Lung (tissue), 12 donors: ENCODE data around the gene SLC27A3. TPM values are rescaled to one million over a fixed set of nuclear protein-coding genes. Genes with fewer than 3 reads are reported as not detected.

Experiments
- ATAC-seq: fragments of 200-7000 bp; cut with Tn5 transposase; one replicate; pipeline ENCODE4 v1.9.1; 2020; ENCODE audit warnings: moderate number of reproducible peaks; ENCODE audit not compliant: insufficient read depth, low FRiP score
- DNase-seq, 3 donors: peaks; one replicate each; pipeline ENCODE4 v3.0.0-alpha.2; 2013 to 2017
- H3K27ac ChIP-seq, 2 donors: one replicate each; pipeline ENCODE4 v1.5.1; 2013; ENCODE audit warnings: mild to moderate bottlenecking in 2 of 2, moderate library complexity in 2 of 2, control low read depth in 1 of 2, inconsistent platforms in 1 of 2, low read depth in 1 of 2, low read length in 1 of 2
- H3K27me3 ChIP-seq, 3 donors: one replicate each; pipeline ENCODE4 v1.5.1; 2013; ENCODE audit warnings: low read length in 2 of 3; ENCODE audit not compliant: control insufficient read depth in 3 of 3, insufficient read depth in 3 of 3
- H3K36me3 ChIP-seq, 4 donors: one replicate each; pipeline ENCODE4 v1.5.1; 2013; ENCODE audit warnings: low read length in 4 of 4, mild to moderate bottlenecking in 1 of 4, moderate library complexity in 1 of 4; ENCODE audit not compliant: control insufficient read depth in 4 of 4, insufficient read depth in 4 of 4
- H3K4me1 ChIP-seq, 5 donors: one replicate each; pipeline ENCODE4 v1.5.1; 2013; ENCODE audit warnings: low read length in 5 of 5, mild to moderate bottlenecking in 2 of 5, moderate library complexity in 1 of 5; ENCODE audit not compliant: control insufficient read depth in 5 of 5, insufficient read depth in 5 of 5
- H3K4me3 ChIP-seq: one replicate; pipeline ENCODE4 v1.5.1; 2013; ENCODE audit warnings: mild to moderate bottlenecking, control low read depth, moderate library complexity
- H3K9ac ChIP-seq, 2 donors: one replicate each; pipeline ENCODE4 v1.5.1; 2013; ENCODE audit warnings: low read length in 2 of 2, control low read depth in 1 of 2; ENCODE audit not compliant: insufficient read depth in 1 of 2
- H3K9me3 ChIP-seq, 4 donors: one replicate each; pipeline ENCODE4 v1.5.1; 2013; ENCODE audit warnings: low read length in 3 of 4, mild to moderate bottlenecking in 1 of 4, moderate library complexity in 1 of 4; ENCODE audit not compliant: control insufficient read depth in 4 of 4, insufficient read depth in 3 of 4
- WGBS, 2 donors: extraction: QIAGEN DNeasy Blood & Tissue Kit; methylation state at CpG; one replicate each; pipeline ENCODE4 v1.1.7; 2013; 5-methylcytosine and 5-hydroxymethylcytosine counted together
- polyA plus RNA-seq, 2 donors: library from polyadenylated mRNA; stranded (reverse); fragments of 200-250 nt; gene quantifications; one replicate each; pipeline ENCODE4 v1.2.1, GENCODE V29; 2013
- total RNA-seq, 2 donors: library from RNA; depleted of rRNA in 1 of 2; stranded (reverse); fragments of >200 nt in 1 of 2; gene quantifications; one replicate each; pipeline ENCODE4 v1.2.1, GENCODE V29; 2014 to 2021
- TF ChIP-seq, protein P1 (sequence below): IDR thresholded peaks from 2 replicates; pipeline ENCODE4 v1.5.1; 2012; ENCODE audit warnings: mild to moderate bottlenecking; ENCODE audit errors: control extremely low read depth, extremely low read depth
- donor health status: control.
- donor health status: control.
- donor health status: Bipolar disorder and iron deficiency.
- donor health status: healthy.
- donor health status: DM: yes; HTN: yes; CAD: no.

SLC27A3 gene
- total and polyA plus RNA-seq, 4 donors, result 15.8 to 223 (median 108) TPM

DNA sequence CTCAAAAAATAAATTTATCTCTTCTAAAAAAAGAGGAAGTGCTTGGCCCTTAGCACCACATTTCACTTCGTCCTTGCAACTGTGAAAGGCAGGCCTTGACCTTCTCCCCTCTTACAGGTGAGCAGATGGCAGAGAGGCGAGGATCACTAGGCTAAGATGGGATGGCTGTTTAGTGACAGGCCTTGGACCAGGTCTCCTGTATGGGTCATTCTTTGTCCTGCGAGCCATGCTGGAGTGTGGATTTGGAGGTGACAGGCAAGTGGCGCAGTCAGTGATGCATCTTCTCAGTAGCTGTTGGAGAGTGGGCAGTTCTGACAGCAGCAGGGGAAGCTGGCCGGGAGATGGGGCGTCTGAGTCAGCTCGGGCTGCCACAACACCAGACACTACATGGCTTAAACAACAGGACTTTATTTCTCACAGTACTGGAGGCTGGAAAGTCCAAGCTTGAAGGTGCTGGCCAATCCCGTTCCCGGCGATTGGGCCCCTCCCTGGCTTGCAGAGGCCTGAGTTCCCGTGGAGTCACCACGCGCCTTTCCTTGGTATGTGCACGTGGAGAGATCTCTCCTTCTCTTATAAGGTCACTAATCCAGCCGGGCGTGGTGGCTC, 16.5 kb downstream of the SLC27A3 start:
- 83 to 84% methylated on average over 16 of the region's 16 CpGs for WGBS, 2 donors
- TF ChIP-seq, protein P1, sequence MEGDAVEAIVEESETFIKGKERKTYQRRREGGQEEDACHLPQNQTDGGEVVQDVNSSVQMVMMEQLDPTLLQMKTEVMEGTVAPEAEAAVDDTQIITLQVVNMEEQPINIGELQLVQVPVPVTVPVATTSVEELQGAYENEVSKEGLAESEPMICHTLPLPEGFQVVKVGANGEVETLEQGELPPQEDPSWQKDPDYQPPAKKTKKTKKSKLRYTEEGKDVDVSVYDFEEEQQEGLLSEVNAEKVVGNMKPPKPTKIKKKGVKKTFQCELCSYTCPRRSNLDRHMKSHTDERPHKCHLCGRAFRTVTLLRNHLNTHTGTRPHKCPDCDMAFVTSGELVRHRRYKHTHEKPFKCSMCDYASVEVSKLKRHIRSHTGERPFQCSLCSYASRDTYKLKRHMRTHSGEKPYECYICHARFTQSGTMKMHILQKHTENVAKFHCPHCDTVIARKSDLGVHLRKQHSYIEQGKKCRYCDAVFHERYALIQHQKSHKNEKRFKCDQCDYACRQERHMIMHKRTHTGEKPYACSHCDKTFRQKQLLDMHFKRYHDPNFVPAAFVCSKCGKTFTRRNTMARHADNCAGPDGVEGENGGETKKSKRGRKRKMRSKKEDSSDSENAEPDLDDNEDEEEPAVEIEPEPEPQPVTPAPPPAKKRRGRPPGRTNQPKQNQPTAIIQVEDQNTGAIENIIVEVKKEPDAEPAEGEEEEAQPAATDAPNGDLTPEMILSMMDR, result no peak
- Histone ChIP-seq H3K36me3 (no peaks in the 10 kb centered on the region), H3K27me3 (no peaks in the 10 kb centered on the region), H3K4me3 (no peak overlapping the region), H3K4me1 (peaks cover 0 to 33% (median 13%) of the 10 kb centered on the region in 5 donors), H3K27ac (peak overlapping the region in 1 of 2 donors; percentile 51), H3K9ac (peak overlapping the region in 1 of 2 donors; percentile 83), H3K9me3 (no peaks in the 10 kb centered on the region)
- DNase-seq (no peak), ATAC-seq (no peak)

DNA sequence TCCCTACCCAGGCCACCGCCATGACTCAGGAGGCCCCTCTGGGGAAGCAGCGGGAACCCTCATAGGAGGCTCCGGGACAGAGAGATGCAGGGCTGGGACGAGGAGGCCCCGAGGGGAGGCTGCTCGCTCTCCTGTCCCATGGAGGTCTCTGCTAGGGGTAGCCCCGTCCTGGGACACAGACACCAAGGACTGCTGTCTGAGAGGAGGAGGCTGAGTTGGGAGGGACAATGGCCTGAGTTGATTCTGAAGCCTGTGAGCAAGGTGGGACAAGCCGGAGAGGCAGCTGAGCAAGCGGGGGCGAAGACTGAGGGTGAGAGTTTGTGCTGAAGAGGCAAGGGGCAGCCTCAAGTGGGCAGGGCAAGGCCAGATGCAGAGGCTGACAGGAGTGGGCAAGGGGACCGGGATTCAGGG, 17.4 kb downstream of the SLC27A3 start:
- ATAC-seq, result no peak
- H3K4me3 ChIP-seq, result no peak overlapping the region
- no peak overlapping the region for H3K9ac ChIP-seq
- DNase-seq, result no peak
- H3K36me3 ChIP-seq, result no peaks in the 10 kb centered on the region
- WGBS, 2 donors, result 91% methylated on average over 11 of the region's 11 CpGs
- H3K4me1 ChIP-seq, result peaks cover 0 to 33% (median 13%) of the 10 kb centered on the region in 5 donors
- no peaks in the 10 kb centered on the region for H3K9me3 ChIP-seq
- no peak overlapping the region for H3K27ac ChIP-seq
- TF ChIP-seq, protein P1, result no peak
- H3K27me3 ChIP-seq, result no peaks in the 10 kb centered on the region

DNA sequence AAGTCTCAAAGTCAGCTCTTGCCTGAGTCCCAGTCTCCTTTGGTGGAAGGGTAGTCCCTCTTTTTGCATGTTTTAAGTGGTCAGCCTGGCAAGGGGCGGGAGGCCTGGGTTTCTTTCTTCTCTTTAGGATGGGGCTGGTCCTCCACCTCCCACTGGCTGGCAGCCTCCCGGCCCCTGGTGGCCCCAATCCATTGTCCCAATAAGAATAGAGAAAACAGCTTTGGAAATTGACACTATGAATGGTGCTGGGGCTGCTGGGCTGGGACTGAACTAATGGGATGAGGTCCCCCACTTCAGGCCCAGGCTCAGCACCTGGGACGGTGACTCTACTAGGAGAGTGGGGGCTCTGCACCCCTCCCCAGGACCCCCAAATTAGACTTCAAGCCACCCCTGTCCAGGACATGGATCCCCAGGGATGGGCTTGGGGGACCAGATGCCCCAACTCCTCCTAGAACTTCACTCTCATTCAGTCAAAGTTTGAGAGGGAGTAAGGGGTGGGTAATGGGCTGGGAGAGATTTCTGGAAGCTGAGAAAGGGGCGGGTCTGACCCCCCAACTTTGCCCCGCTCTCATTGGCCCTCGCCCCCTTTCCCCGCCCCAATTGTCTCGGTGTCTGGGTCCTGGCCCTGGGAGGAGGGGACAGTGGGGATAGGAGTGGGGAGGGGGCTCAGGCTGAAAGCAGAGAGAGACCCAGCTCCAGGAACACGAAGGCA, 18.2 kb downstream of the SLC27A3 start:
- no peaks in the 10 kb centered on the region for H3K9me3 ChIP-seq
- no peak overlapping the region for H3K4me3 ChIP-seq
- ATAC-seq, result no peak
- TF ChIP-seq, protein P1, result no peak
- no peaks in the 10 kb centered on the region for H3K27me3 ChIP-seq
- no peak overlapping the region for H3K9ac ChIP-seq
- peaks cover 0 to 28% (median 7%) of the 10 kb centered on the region in 5 donors for H3K4me1 ChIP-seq
- no peak for DNase-seq
- no peaks in the 10 kb centered on the region for H3K36me3 ChIP-seq
- 81 to 91% methylated on average over 9 of the region's 9 CpGs for WGBS, 2 donors
- H3K27ac ChIP-seq, result no peak overlapping the region
